Neural progenitor cell (in vitro differentiated cells): ENCODE results near the gene GLDN.

Source experiments
- EZH2 ChIP-seq: fragments of 200-600 bp; sonication (generic); IDR thresholded peaks from 2 replicates; pipeline ENCODE4 v1.6.1; 2017; ENCODE audit warnings: antibody characterized with exemption, mild to moderate bottlenecking, moderate library complexity
- EZH2phosphoT487 ChIP-seq: fragments of 200-600 bp; sonication (generic); IDR thresholded peaks from 2 replicates; pipeline ENCODE4 v1.6.1; 2017; ENCODE audit warnings: antibody characterized with exemption
- TF ChIP-seq, protein P1 (sequence below): fragments of 200-600 bp; sonication (generic); IDR thresholded peaks from 2 replicates; pipeline ENCODE4 v1.5.1; 2017; ENCODE audit warnings: antibody characterized with exemption, mild to moderate bottlenecking

DNA sequence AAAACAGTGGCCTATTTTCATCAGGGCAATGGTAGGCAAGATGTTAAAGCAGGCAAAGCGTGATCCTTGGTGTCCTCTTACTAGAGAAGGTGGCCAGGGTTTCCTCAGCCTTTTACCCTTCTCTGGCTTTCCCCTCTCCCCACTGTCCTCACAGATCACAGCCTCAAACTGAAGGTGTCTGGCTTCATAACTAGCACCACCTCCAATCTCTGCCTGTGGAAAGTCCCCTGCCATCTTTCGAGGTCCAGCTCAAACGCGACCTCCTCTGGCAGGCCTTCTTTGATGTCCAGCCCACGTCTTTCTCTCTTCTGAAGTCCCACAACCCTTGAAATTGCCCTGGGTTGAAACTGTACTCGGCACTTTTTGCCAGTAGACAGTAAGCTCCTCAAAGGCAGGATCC lies 39.0 kb upstream of the GLDN start:
- TF ChIP-seq, protein P1, sequence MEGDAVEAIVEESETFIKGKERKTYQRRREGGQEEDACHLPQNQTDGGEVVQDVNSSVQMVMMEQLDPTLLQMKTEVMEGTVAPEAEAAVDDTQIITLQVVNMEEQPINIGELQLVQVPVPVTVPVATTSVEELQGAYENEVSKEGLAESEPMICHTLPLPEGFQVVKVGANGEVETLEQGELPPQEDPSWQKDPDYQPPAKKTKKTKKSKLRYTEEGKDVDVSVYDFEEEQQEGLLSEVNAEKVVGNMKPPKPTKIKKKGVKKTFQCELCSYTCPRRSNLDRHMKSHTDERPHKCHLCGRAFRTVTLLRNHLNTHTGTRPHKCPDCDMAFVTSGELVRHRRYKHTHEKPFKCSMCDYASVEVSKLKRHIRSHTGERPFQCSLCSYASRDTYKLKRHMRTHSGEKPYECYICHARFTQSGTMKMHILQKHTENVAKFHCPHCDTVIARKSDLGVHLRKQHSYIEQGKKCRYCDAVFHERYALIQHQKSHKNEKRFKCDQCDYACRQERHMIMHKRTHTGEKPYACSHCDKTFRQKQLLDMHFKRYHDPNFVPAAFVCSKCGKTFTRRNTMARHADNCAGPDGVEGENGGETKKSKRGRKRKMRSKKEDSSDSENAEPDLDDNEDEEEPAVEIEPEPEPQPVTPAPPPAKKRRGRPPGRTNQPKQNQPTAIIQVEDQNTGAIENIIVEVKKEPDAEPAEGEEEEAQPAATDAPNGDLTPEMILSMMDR, result no peak
- TF ChIP-seq EZH2 (no peak), EZH2phosphoT487 (no peak)
